Embryonic facial prominence (tissue), 1 donor: ENCODE results near the gene TCF4.

Source experiments
- DNase-seq: peaks from one replicate; pipeline ENCODE4 v3.0.0-alpha.2; 2016; ENCODE audit errors: extremely low spot score

Gene TCF4

GRCh38 chr18:55351241-55351691 is 236.7 kb downstream of the TCF4 start:
- DNase-seq, result no peak

DNA sequence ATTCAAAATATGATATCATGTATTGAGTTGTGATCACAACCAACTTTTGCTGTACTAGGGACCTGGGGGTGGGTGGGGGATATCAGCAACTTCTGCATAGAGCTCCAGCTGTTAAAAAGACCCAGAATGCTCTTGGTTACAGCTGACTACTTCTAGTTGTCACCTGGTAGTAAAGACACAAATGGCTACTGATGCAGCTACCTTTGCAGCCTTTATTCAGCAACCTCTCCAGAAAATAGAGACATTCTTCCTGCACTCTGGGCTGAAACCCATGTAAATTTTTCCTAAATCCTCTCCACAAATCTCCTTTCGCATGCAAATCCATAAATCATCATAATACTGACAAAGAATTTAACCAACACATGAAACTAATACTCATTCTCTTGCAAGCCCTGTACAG is 238.3 kb downstream of the TCF4 start:
- no peak for DNase-seq

DNA sequence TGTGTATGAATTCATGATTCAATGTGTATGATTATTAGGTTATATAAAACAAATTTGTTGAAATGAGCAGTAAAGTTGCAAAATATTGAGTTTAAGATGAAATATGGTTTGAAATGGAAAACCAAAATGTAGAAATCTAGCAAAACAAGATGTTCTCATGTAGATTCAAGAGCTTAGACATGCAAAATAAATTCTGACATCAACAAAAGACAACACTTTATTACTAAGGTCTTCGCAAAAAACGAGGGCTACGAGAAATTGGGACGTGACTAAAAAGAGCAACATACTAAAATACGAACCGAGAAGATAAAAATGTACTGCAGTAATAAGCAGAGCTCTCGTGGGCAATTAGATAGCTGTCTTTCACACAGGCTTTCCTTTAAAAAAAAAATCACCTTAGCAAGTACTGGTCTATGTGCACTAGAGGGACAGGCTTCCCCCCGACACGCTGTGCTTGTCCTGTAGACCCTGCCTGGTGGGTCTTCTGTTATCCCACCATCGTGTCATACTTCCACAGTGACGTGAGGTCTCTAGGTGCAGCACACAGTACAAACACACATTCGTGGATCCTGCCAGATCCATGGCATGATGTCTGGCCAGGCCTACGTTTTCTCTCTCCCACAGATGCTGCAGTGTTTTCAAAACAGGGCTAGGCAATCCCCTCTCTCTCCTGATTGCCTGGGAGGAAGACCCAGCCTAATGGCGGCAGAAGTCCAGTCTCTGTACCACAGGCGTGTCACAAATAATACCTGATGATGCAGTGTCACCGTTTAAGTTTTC is 240.8 kb downstream of the TCF4 start:
- DNase-seq, result no peak

- no peak for DNase-seq
Measured at GRCh38 chr18:55346387-55346786, 241.6 kb downstream of the TCF4 start.

- DNase-seq, result no peak
Measured at GRCh38 chr18:55345103-55345950, 242.7 kb downstream of the TCF4 start.

DNA sequence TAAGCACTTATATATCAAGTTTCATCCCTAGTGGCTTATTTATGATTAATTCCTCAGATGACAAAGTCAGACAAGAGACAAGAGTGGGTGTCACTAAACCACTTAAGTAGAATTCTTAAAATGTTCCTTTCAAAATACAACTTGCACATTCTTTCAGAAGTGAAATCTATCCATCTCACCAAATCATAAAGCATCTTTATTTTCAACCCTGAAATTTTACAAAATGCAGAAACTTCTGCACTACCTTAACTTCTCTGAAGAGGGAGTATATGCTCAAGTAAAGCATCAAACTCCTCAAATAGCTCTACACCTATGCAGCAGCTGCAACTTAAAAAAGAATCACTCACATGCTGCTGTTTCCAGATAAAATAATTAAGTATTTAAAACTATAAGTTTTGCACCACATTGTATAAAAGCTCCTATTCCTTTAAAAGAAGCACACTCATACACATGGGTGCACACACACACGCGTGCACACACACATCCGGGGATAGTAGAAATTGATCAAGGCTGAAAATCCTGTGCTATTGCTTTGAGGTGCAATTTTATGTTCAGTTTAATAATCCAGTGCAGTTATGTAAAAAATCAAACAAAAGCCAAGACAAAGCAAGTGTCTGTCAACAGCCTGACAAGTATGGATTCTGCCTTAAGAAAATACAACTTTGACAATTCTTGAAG is 244.5 kb downstream of the TCF4 start:
- DNase-seq, result peak; percentile 52

- DNase-seq, result no peak
Measured at GRCh38 chr18:55340998-55341397, 247.0 kb downstream of the TCF4 start.

DNA sequence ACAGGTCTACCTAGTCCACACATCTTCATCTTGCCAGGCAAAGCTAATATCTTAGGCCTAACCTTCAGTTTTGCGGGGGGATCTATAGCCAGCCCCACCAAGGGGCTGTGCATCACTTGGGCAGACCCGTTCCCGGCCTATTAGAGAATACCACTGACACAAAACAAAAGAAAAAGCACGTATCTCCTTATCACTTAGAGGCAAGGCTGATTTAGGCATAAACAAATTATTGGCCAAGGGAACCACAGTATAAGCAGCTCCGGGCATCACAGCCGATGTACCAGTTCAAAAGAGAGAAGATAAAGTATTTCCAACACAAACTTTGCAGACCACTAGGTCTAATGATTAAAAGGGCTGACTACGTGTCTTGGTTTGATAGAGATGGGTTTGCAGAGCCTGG is 248.0 kb downstream of the TCF4 start:
- no peak for DNase-seq

- no peak for DNase-seq
Measured at GRCh38 chr18:55338978-55339650, 248.9 kb downstream of the TCF4 start.

DNA sequence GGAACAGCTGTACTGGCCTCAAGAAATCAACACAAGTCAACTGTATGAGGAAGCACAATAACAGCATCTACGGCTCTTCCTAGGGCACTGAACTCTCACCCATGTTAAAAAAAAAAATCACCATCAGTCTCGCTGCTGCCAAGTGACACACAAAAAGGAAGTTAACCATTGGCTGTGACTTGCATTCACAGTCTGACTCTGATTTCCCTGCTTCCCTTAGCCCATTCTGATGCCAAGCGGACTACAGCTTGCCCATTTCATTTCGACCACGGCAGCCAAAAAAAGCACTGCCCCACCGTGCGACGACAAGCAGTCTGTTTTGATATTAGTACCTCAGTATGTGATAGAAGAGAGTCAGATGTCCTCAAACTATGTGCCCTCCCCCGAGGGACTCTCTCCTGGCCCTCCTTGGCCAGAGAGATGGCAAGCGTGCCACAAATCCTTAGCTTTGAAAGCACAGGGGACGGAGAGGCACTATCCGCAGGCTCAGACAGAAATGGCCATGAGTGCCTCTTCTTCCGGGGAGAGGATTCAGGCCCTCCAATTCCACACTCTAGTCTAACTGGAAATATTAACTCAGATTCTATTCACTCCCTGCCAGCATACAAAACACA is 250.0 kb downstream of the TCF4 start:
- DNase-seq, result no peak

GRCh38 chr18:55337138-55337537 is 250.9 kb downstream of the TCF4 start:
- DNase-seq, result no peak

DNA sequence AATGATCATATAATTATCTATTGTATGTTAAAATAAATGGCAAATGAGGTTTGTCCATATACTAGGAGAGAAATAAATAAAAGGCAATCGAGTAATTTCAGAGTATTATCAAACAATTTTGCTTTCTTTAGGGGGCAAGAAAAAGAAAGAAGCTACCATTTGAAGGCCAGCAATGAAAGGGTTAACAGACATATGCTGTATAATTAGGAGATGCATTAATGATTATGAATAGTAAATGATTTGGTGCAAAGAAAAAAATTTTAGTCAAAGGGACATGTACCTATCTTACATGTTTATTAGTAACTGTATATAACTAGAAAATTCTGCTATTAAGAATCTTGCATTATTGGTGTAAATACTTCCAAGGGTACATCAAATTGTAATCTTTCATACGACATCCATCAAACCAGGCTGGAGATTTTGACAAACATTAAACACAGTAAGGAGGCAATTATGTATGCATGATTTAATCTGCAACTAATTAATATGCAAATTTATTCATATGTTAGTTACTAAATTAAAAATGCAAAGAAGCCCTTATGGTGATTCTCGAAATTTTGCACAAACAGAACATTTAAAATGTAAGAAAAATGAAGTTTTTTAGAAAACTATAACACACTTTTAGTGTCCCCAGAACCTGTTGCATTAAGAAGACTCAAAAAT is 251.4 kb downstream of the TCF4 start:
- no peak for DNase-seq

GRCh38 chr18:55334875-55335274 is 253.1 kb downstream of the TCF4 start:
- no peak for DNase-seq

DNA sequence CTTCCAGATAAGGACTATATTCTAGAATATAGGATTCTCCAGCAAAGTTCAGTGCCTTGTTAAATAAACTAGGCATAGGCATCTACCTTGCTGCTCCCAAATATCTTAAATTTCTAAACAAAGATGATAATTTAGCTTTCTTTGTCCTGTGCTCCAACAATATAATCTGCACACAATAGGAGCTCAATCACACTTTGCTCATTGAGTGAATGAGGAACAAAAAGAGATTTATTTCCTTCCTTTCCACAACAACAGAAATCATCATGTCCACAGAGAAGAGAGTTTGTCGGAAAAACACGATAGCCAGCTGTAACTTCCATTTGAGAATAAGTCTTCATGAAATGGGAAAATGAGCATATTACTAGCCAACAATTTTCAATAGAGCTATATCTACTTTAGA is 256.7 kb downstream of the TCF4 start:
- DNase-seq, result no peak

DNA sequence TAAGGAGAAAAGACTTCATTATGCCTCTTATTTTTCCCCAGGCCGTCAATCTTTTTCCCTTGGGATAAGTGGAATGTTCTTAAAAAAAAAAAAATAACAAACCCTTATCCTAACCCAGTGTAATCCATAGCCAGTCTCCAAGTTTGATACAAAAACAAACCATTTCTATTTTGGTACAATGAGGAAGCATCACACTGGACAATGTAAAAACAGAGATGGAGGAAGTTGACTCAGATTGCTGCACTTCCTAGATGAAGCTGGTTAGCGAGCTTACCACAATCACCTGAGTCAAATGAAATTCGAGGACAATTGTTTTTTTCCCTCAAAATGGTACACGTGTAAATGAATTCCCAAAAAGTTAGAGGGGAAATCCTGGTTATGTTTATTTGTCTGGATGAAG is 259.7 kb downstream of the TCF4 start:
- DNase-seq, result no peak

DNA sequence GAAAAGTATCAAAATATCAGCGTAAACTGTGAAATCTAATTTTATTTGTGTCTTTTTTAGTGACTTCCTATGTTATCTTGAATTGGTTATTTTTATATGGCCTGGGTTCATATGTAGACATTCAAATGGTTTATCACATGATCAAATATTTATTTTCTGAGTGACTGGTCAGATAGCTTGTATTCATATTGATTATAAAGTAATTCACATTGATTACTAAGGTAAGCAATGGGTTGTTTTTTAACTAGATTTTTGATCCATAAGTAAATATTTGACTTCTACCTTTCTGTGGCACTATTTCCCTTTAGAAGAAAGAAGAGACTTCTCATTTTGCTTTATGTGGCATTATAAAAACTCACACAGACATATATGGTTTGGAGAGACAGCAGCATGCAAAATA is 260.5 kb downstream of the TCF4 start:
- no peak for DNase-seq

GRCh38 chr18:55326134-55326533 is 261.9 kb downstream of the TCF4 start:
- DNase-seq, result no peak

- DNase-seq, result no peak
Measured at GRCh38 chr18:55324166-55324565, 263.8 kb downstream of the TCF4 start.

- no peak for DNase-seq
Measured at GRCh38 chr18:55323051-55323994, 264.7 kb downstream of the TCF4 start.
